PFSK-1 (cell line): Measurements from ENCODE around the gene FURIN.

Experiments used
- FOXP2 ChIP-seq: optimal IDR thresholded peaks from 2 replicates; pipeline ENCODE3; 2011; ENCODE audit warnings: borderline replicate concordance, control low read depth, inconsistent platforms; ENCODE audit not compliant: insufficient read depth; ENCODE audit errors: extremely low read length, extremely low read depth
- POLR2AphosphoS5 ChIP-seq: IDR thresholded peaks from 2 replicates; pipeline ENCODE4 v1.6.1; 2012; ENCODE audit warnings: low read depth, mild to moderate bottlenecking, control low read depth, low read length, moderate library complexity
- REST ChIP-seq, 2 experiments: IDR thresholded peaks; 2 replicates each; pipeline versions ENCODE4 v1.6.1 to v1.8.0; 2011 to 2012; ENCODE audit warnings: low read depth in 2 of 2, low read length in 2 of 2, control low read depth in 1 of 2, inconsistent platforms in 1 of 2, mild to moderate bottlenecking in 1 of 2, moderate library complexity in 1 of 2; ENCODE audit not compliant: insufficient read depth in 1 of 2
- SIN3A ChIP-seq: IDR thresholded peaks from 2 replicates; pipeline ENCODE4 v1.6.1; 2012; ENCODE audit warnings: mild to moderate bottlenecking, low read length, moderate library complexity, borderline replicate concordance; ENCODE audit not compliant: insufficient read depth
- TAF1 ChIP-seq: IDR thresholded peaks from 2 replicates; pipeline ENCODE4 v1.6.1; 2012; ENCODE audit warnings: low read length, control low read depth, borderline replicate concordance; ENCODE audit not compliant: insufficient read depth

Gene FURIN

DNA sequence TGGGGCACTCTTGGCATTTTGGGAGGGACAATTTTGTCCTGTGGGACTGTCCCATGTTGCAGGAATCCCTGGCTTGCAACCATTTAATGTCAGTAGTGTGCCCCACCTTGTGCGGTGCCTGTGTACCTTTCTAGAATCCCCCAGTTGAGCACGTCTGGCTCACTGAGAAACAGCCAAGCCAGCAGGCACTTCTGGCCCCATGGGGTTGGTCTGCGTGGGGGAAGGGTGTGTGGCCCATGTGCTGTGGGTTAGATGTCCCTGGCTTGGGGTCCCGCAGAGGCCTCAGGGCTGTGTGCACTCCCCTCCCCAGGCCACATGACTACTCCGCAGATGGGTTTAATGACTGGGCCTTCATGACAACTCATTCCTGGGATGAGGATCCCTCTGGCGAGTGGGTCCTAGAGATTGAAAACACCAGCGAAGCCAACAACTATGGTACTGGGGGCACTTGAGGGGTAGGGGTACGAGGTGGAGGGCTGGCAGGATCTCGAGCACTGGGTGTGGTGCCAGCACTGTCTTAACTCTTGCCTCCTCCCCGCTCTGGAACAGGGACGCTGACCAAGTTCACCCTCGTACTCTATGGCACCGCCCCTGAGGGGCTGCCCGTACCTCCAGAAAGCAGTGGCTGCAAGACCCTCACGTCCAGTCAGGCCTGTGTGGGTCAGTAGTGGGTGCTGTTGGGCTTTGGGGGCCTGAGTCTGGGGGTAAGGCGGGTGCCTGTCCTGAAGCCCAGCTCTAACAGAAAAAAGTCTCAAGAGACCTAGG lies 12.2 kb downstream of the FURIN start:
- TF ChIP-seq REST (IDR thresholded peaks at IDR 0.05; ENCODE audit: insufficient read depth in 1 of 2, low read depth in 2 of 2, low read length in 2 of 2) (no peak), FOXP2 (no peak), SIN3A (no peak), POLR2AphosphoS5 (no peak), TAF1 (no peak)

- no peak for TF ChIP-seq POLR2AphosphoS5
- TF ChIP-seq TAF1, result no peak
- TF ChIP-seq REST (IDR thresholded peaks at IDR 0.05; ENCODE audit: insufficient read depth in 1 of 2, low read depth in 2 of 2, low read length in 2 of 2), result no peak
- no peak for TF ChIP-seq SIN3A
- TF ChIP-seq FOXP2, result no peak
Measured at GRCh38 chr15:90881181-90881977, 13.0 kb downstream of the FURIN start.

GRCh38 chr15:90881978-90882721 lies 13.8 kb downstream of the FURIN start:
- no peak for TF ChIP-seq POLR2AphosphoS5
- TF ChIP-seq TAF1, result no peak
- no peak for TF ChIP-seq REST (IDR thresholded peaks at IDR 0.05; ENCODE audit: insufficient read depth in 1 of 2, low read depth in 2 of 2, low read length in 2 of 2)
- no peak for TF ChIP-seq FOXP2
- TF ChIP-seq SIN3A, result no peak

DNA sequence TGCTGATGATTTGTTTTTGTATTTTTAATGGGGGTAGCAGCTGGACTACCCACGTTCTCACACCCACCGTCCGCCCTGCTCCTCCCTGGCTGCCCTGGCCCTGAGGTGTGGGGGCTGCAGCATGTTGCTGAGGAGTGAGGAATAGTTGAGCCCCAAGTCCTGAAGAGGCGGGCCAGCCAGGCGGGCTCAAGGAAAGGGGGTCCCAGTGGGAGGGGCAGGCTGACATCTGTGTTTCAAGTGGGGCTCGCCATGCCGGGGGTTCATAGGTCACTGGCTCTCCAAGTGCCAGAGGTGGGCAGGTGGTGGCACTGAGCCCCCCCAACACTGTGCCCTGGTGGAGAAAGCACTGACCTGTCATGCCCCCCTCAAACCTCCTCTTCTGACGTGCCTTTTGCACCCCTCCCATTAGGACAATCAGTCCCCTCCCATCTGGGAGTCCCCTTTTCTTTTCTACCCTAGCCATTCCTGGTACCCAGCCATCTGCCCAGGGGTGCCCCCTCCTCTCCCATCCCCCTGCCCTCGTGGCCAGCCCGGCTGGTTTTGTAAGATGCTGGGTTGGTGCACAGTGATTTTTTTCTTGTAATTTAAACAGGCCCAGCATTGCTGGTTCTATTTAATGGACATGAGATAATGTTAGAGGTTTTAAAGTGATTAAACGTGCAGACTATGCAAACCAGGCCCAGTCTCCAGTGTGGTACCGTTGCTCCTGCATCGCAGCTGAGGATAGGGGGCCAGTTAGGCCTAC lies 14.6 kb downstream of the FURIN start:
- no peak for TF ChIP-seq TAF1
- no peak for TF ChIP-seq POLR2AphosphoS5
- no peak for TF ChIP-seq SIN3A
- no peak for TF ChIP-seq FOXP2
- TF ChIP-seq REST (IDR thresholded peaks at IDR 0.05; ENCODE audit: insufficient read depth in 1 of 2, low read depth in 2 of 2, low read length in 2 of 2), result no peak
